HG02885 (cell line): ENCODE results near the gene HSPA9.

Experiments
- ATAC-seq: cut with Tn5 transposase; IDR thresholded peaks from one replicate; pipeline ENCODE4 v1.9.1; 2021; ENCODE audit warnings: mild to moderate bottlenecking; ENCODE audit not compliant: unreplicated experiment, poor library complexity

HSPA9 gene

GRCh38 chr5:138565100-138565821 is 9.9 kb downstream of the HSPA9 start:
- peak; percentile 48 for ATAC-seq

GRCh38 chr5:138564242-138564641 is 11.0 kb downstream of the HSPA9 start:
- ATAC-seq, result no peak

GRCh38 chr5:138563340-138564118 is 11.7 kb downstream of the HSPA9 start:
- no peak for ATAC-seq

GRCh38 chr5:138560971-138561370 is 14.2 kb downstream of the HSPA9 start:
- no peak for ATAC-seq

GRCh38 chr5:138559937-138560336 is 15.3 kb downstream of the HSPA9 start:
- no peak for ATAC-seq

GRCh38 chr5:138557677-138558076 is 17.5 kb downstream of the HSPA9 start:
- no peak for ATAC-seq

GRCh38 chr5:138554143-138554542 is 21.1 kb downstream of the HSPA9 start:
- no peak for ATAC-seq

- ATAC-seq, result no peak
These were observed 21.6 kb downstream of the HSPA9 start for GRCh38 chr5:138553437-138554095.

- ATAC-seq, result no peak
These were observed 22.5 kb downstream of the HSPA9 start for GRCh38 chr5:138552657-138553056.

GRCh38 chr5:138549414-138549813 is 25.8 kb downstream of the HSPA9 start:
- no peak for ATAC-seq

- no peak for ATAC-seq
These were observed 29.2 kb downstream of the HSPA9 start for GRCh38 chr5:138545919-138546562.

GRCh38 chr5:138544181-138545134 is 30.7 kb downstream of the HSPA9 start:
- no peak for ATAC-seq

GRCh38 chr5:138543730-138544104 is 31.5 kb downstream of the HSPA9 start:
- peak; percentile 43 for ATAC-seq

- ATAC-seq, result peak; percentile 91
These were observed 32.1 kb downstream of the HSPA9 start, which contains the start of gene ETF1 for GRCh38 chr5:138542956-138543729. Gene ETF1, minus strand, starts transcription at chr5:138543236. Its CDS starts 318 bp downstream, at chr5:138542918.

- ATAC-seq, result no peak
These were observed 32.8 kb downstream of the HSPA9 start for GRCh38 chr5:138542180-138542955.

- ATAC-seq, result no peak
These were observed 33.6 kb downstream of the HSPA9 start for GRCh38 chr5:138541511-138542179.

- ATAC-seq, result no peak
These were observed 35.4 kb downstream of the HSPA9 start for GRCh38 chr5:138539791-138540190.
